ENCODE measurements around the gene GPR153.

The GPR153 gene

DNA sequence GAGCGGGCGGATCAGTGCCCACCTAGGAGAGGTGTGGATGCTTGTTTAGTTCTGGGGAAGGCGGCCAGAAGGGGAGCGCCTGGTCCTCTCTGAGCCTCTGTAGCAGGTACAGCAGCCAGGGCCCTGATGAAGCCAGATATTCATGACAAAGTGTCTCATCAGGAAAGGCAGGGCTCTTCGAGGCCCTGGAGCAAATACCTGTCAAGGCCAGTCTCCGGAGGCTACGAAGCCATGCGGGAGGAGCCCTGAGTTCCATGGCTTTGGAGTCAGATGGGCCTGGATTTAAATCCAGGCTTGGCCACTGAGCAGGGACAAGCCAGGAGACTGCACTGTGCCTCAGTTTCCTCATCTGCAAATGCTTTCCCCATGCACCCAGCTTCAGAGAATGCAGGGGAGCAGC is 25.4 kb upstream of the GPR153 start:
- DNase-seq, result no peak

DNA sequence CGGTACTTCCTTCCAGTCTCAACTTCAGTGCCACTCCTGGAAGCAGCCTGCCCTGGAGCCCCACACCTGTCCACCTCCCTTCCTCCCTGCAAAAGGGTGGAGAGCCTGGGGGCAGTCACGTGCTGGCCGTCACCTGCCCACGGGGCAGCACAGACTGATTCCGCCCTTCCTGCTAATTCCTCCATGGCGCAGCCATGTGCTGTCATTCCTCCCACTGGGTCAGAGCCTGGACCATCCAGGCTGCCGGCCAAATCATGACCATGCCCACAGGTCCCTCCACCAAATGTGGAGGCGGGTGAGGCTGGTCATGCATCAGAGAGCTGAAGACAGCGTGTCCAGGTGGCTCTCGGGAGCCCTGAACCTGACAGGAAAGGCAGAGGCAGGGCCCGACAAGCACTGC is 24.4 kb upstream of the GPR153 start:
- no peak for DNase-seq

DNA sequence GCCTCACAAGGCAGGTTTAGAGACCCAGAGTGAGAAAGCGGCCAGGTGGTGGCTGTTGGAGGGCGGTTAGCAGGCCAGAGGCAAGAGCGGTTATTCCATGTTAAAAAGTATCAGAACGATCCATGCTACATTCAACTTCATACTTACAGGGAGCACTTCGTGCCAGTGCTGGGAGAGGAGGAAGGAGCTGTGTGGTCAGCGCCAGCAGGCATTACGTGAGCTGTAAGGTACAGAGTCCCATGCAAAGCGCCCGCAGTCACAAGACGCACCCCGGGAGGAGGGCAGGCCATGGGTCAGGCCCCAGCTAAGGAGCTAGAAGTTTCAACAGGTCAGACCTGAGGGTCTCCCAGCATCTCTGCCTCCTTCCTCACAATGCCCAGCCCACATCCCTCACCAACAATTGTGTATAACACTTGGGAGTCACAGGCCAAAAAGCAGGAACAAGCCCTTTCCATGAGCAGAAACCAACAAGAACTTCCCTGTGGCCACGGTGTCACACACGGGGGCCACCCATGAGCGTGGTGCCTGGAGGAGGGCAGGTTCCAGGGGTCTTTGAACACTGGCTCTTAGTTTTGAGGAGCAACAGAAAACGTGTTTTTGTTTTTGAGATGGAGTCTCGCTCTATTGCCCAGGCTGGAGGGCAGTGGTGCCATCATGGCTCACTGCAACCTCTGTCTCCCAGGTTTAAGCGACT is 21.8 kb upstream of the GPR153 start:
- DNase-seq, result no peak

DNA sequence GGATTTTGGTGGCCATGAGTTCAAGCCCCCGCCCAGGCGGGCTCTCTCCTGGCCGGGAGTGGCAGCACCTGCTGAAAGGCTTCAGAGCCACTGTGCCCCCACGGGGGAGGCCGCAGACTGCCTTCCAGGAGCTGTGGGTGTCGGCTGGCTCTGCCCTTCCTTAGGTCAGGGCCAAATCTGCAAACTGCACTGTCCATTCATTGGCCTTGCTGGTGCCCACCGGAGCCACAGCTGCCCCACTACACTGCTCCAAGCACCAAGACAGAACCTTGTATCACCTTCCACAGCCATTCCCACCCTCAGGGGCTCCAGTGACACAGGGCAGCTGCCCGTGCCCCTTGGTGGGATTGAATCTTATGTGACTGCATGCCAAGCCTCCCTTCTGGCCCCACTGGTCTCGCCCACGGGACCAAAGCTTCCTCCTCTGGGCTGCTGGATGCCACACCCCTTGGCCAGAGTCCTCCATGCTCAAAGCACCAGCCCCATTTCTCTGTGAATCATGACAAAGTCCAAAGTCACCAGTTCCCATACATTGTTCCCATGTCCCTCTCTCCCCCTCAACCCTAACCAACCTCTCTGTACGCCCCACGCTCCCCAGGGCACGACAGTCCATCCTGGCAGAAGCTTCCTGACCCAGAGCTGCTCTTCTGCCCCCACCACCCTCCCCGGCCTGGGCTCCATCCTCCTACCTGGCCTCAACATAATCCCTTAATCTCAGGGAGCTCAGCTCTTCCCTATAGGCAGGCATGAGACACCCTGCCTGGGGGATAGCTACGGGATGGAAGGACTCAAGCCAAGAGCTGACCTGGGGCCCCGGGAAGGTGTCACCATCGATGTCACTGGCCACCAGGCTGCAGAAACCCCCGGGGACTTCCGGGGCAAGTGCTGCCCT is 20.9 kb upstream of the GPR153 start:
- DNase-seq, result no peak

DNA sequence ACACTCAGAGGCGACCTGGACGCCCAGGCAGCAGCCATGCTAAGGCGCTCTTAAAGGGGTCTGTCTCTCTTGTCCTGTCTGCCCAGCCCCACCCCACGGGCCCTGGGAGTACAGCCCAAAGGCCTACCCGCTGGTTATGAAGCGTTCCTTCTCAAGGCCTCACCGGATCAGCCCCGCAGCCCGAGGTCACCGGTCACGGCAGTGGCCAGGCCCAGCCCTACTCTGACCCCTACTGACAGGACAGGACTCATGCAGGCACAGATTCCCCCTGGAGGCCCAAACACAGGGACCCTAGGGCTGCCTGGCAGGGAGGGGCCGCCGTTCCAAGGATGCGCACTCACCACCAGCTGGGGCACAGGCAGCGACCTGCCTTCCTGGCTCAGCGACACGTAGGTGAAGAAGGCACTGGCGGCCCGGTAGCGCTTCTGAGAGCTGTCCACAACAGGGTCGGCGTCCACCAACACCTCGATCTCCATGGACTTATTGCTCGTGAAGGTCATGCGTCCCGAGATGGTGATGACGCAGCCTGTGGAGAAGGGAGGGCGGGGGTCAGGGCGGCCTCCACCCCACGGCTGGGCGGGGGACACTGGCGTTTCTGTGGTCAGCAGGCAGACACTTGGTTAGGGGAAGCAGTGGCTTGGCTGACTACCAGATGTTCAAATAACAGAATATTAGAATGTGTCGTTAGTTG is 20.0 kb upstream of the GPR153 start:
- peak; percentile 82 for DNase-seq

DNA sequence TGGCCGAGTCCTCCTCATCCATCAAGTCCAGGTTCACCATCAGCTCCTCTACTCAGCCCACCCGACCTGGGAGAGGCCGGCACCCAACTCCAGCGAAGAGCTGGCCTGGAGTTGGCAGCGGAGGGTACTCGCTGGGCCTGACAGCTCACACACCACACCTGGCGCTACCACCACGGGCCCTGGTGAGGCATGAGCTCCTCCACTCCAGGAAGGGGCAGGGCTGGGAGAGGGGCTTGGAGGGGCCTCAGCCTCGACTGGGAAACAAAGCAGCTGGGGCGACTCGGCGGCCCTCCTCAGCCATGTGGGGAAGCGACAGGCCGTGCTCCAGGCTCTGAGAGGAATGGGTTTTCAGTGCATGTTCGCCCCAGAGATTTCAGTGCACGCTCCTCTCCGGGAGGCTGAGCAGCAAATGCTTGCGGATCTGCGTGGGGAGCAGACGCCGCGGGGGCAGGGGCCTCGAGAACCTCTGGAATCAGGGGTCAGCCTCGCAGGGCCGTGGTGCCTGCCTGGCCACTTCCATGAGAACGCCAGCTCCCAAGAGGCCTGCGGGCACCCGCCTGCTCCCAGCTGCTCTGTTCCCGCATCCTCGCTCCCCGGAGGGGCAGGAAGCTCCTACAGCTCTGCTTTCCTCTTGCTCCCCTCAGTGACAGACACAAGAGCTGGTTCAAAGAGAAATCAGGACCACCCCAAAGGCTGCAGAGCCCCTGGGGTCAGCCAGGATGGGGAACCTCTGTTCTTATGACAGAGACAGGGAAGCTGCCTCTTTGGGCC is 18.9 kb upstream of the GPR153 start:
- no peak for DNase-seq

DNA sequence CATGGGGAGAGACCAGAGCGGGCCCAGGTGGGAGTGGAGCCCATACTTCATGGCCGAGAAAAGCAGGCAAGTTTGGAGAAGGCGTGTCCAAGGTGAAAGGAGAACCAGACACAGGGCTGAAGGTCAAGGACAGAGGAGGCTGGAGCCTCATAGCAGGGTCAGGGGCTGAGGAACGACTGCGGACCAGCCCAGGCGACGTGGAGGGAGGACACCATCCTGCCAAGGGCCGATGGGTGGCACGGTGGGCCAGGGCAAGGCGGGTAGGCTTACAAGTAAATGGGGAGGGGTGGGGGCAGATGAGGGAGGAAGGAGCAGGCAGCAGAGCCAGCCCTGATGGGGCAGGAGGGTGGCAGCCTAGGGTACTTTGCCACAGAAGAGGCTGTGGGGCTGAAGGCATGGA is 18.2 kb upstream of the GPR153 start:
- DNase-seq, result no peak

DNA sequence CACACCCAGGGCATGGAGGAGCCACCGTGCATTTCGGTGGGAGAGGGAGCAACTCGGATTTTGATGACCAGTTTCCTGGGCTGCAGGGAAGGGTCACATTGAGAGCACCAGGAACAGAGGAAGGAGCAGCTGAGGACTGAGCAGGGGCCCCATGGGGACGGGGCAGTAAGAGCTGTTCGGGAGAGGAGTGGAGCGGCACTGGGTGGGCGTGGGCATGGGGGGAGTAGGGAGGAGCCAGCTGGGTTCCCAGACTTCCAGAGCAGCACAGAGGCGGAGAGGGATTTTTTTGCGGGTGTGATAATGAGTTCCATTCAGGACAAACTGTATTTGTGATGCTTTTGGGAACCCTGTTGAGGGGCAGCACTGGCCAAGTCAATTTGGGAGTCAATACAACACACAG is 17.4 kb upstream of the GPR153 start:
- DNase-seq, result no peak

DNA sequence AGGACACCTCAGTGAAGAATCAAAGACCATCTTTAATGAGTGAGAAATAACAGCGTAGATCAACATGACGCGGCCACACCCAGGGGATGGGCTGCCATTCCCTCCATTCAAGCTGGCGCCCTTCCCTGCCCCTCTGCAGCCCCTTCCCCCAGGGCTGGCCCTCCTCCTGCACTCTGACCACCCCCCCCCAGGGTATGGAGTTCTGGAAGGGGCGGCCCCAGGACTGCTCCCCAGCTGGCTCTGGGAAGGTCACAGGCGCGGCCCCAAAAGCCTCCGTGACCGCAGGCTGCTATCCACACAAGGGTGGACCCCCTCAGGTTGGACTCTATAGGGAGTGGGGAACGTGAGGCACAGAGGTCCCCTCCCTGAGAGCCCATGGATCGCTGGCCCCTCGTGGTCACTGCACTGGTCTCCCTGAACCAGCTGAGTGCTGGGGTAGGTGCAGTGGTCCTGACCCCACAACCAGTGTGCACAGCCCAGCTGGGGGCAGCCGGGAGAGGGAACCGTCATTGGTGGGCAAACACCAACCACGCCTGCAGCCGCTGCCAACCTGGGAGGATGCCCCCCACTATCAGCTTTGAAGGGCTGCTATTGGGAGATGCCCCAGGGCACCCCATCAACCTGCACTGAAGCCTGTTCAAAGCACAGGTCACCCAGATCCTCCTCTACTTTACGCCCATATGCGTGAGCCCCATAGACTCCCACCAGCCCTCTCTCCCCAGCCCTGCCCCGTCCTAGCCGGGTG is 16.1 kb upstream of the GPR153 start:
- no peak for DNase-seq

DNA sequence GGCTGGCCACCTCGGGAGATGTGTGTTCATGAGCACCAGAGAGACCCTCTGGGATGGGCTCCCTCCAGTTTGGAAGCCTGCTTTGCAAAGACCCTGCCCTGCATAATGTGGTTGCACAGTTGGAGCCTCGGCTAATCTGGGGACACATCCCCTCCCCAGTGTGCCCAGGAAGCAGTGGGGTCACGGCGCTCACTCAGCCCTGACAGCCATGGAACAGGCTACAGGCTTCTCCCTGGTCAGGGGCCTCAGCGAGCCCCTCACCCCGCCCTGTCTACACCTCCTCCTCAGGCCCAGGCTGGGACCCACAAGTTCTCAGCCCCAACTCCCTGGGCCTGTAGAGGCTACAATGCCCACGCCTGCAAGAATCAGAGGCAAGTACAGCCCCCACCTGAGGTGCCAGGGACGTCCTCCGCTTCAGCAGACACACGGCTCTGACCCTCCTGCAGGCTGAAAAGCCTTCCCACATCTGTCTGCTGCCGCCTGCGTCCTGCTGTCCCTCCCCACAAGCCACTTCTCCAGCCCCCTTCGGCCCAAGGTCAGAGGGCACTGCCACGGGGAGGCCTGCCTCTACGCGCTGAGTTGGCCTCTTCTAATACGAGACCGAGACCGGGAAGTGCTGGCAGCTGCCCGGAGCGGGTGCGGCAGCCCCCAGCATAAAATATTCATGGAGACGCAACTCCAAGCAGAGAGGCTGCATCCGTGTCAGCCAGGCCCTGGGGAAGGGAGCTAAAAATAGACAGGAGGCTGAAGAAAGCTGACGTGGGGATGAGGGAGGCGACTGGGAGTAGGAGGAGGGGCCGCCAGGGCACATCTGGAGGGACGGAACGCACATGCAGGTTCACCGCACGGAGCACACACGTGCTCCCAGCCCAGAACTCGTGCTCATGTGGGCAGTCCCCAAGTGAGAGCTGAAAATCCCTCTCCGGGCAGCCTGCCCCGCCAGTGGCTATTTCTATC is 15.2 kb upstream of the GPR153 start:
- no peak for DNase-seq

DNA sequence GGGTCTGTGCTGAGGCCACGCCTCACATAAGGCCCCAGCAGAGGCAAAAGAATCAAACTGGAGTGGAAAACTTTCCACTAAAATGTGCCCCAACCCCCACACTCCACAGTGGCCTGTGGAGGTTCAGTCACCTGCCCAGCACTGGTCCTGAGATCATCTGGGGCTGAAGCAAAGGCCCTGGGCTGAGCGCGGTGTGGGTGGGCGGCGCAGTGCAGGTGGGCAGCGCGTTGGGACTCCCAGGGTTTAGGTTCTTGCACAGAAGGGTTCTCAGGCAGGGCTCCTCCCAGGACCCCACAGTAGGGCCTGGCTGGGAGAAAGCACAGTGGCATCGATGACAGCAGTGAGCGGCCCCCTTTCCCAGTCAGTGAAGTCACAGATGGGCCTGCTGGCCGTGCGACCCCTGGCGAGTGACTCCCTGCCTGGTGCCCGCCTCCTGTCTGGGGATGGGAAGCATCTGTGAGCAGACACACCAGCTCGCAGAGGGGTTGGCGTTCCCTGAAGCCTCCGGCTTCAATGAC is 13.8 kb upstream of the GPR153 start:
- no peak for DNase-seq

DNA sequence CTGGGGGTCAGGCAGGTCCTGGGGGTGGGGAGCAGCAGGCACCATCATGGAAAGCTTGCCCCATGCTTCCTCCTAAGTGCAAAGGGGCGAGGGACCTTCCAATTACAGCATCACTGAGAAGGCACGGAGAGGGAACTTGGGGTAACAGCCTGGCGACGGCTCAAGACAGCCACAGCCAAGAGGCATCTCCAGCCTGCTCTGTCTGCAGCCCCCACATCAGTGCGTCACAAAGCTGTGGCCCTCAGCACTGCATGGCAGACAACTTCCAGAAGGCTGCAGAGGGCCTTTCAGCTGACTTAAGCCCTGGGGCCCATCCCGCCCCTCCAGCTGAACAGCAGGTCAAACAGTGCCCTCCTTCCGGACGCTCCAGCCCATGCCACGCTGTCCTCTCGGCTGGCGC is 13.2 kb upstream of the GPR153 start:
- no peak for DNase-seq

DNA sequence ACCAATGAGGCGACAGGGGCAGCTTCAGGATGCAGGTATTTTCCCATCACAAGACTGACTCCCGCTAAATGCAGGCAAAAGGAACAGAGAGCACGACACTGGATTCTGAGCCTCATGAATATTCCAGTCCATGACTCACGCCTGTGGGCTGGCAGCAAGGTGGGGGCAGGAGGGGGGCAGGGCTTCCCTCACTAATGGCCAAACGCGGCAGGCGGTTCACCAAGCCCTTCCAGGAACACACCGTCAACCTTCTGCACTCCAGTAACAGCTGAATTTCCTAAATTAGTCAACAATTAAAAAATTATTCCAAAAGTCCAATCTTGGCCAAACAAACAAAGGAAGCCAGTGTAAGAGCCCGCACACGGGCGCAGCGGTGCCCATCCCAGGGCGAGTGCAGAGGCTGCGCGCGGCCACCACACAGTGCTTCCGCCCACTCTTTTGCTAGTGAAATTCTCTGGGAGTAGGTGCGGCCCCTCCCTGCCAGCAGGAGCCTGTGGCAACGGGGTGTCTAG is 12.5 kb upstream of the GPR153 start:
- DNase-seq, result peak; percentile 87

DNA sequence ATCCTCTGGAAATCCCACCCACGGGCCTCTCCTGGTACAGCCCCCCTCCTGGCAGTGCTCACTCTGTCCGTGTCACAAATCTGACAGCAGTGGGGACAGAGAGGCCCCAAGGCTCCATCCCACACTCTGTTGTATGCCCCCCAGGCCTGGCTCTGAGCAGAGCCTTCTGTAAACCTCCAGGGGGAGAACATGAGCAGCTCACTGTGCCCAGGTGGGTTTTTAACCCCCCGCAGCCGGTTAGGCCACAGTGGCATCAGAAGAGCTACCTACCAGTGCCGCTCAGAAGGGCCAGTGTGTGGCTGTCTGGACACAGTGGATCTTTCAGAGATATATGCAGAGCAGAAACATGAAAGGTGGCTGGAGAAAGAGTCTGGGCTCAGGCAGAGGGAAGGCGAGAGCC is 12.0 kb upstream of the GPR153 start:
- DNase-seq, result no peak

DNA sequence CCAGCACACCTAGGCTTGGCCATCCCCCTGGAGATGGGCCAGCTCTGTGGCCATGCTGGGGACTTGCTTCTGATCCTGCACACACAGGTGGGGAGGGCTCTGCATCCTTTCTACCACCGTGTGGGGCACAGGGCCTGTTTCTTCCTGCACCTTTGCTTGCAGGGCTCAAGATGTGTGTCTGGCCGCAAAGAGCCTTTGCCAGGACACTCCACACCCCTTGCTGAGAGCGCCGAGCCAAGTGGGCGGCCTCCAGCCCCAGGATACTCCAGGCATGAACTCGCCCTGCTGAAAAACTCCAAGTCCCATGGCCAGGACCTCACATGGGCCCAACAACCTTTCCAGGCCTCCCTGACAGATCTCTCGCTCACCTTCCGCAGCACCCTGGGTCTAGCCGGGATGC is 11.6 kb upstream of the GPR153 start:
- no peak for DNase-seq

DNA sequence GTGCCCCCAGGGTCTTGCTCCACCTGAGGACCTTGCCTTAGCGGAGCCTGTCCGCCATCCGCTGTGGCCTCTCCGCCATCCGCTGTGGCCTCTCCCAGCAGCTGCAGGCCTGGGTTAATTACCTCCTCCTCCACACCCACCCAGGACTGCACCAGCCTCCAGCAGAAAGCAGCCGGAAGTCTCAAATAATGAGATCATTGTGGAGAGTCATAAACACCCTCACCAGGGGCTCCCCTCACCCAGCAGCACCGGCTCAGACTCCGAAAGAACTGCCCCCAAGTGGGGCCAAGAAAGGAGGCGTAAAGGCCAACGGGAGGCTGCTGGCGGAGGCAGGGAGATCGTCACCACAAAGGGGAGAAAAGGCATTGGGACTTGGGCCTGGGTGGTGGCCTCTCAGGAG is 10.7 kb upstream of the GPR153 start:
- DNase-seq, result no peak

DNA sequence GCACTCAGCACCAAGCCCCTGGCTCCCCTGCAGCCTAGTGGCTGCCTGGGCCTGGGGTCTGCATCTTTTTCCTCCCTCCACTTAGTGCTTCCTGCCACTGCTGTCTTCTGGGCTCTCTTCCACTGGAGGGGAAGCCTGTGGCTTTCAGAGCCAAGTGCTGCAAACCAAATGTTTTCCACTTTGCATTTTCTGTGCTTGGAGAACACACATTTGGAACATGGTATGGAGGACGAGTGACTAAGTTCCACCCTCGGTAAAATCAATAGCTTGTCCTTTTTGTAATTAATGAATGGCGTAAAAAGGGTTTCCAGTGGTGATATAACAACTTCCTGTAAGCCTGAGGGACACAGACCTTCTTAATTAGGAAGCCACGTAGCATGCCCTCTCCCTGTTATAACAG is 10.1 kb upstream of the GPR153 start:
- no peak for DNase-seq

DNA sequence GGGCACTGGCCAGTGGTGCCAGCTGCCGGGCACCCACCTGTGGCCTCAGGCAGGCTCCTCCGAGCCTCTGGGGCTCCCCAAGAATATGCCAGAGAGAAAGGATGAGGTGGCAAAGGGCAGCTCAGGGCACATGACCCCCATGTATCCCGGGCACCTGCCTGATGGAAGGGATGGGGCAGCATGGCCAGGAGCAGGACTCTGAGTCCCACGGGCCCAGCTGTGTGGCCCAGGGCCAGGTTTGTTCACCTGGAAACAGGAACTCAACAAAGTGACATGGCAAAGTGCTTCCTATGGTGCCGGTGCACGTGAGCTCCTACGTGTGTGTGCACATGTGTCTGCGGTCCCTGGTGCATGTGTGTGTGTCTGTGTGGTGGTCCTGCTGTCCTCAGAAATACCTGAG is 9.5 kb upstream of the GPR153 start:
- DNase-seq, result no peak

DNA sequence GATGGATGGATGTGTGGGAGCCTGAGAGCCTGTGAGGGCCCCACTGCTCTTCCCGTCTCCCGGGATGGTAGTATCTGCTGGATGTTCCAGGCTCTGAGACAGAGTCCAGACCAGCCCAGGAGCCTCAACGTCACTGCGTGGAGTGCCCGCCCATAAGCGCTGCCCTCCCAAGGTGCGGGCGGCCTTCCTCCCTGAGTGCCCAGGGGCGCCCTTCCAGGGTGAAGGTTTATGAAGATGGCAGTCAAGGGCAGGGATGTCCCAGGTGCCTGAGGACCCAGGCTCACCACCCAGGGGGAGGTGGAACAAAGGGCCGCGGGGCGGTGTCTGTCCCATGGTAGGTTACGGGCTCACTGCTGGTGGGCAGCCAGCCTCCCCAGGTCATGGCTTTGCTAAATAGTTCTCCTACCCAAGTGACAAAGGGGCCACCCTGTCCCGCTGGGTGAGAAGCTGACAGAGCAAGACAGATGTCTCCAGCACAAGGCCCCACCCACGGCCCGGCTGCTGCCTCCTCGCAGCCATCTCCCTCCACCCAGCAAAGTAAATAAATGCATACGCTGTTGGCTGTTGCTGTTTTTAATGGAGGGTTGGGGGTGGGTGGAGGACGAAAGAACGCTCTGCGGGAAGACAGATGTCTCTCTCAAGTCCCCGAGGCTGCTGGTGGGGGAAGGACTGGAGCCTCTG is 9.0 kb upstream of the GPR153 start:
- no peak for DNase-seq

DNA sequence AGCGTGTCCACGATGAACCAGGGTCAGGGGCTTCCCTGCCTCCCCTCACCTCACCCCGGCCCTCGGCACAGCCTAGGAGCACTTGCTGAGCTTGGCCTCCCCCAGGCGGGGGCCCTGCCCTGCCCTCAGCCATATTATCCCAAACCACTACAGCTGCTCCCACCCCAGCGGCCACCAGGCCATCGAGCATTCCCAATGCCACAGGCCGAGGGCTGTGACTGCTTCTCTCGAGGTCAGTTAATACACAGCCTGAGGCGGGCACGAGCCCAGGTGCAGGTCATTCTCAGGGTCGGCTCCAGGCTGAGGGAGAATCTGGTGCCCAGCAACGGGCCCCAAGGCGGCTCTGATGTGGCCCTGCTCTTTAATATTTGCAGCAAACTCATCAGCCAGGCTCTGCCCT is 8.4 kb upstream of the GPR153 start:
- no peak for DNase-seq

All from islet precursor cell (in vitro differentiated cells).